Naive thymus-derived CD4-positive, alpha-beta T cell (primary cell): ENCODE data around the gene SCCPDH. TPM values are rescaled to one million over a fixed set of nuclear protein-coding genes. Genes with fewer than 3 reads are reported as not detected.
"Not testable (repeated sequence)": the region's sequence is repeated elsewhere in the genome, so short reads cannot be mapped to it uniquely, and the experiment has no call there.

Source experiments
- ATAC-seq: fragments of 150-1000 bp; cut with Tn5 transposase; 2 replicates; pipeline ENCODE4 v1.10.0; 2021; ENCODE audit warnings: mild to moderate bottlenecking, moderate library complexity
- CTCF ChIA-PET: fragments of 350-600 bp; sonication (Branson Sonifier 250); formaldehyde crosslinking; loops from one replicate; lab custom pipeline; 2021; ENCODE audit warnings: antibody characterized with exemption; lab: Charles Lee
- POLR2A ChIA-PET: fragments of 350-600 bp; sonication (Branson Sonifier 250); formaldehyde crosslinking; loops from one replicate; lab custom pipeline; 2021; ENCODE audit warnings: antibody characterized with exemption, inconsistent platforms; lab: Charles Lee
- DNase-seq, 9 donors: peaks; one replicate each; pipeline versions ENCODE4 v3.0.0 to v3.0.0-alpha.2; 2020 to 2022; ENCODE audit warnings: mixed read lengths in 1 of 9
- H3K27ac ChIP-seq: one replicate; pipeline ENCODE4 v1.7.0; 2013; ENCODE audit warnings: mild to moderate bottlenecking, low read depth, low read length, moderate library complexity
- H3K27me3 ChIP-seq, 2 donors: one replicate each; pipeline ENCODE4 v1.7.0; 2013; ENCODE audit warnings: low read length in 2 of 2, mild to moderate bottlenecking in 2 of 2, moderate library complexity in 2 of 2; ENCODE audit not compliant: control insufficient read depth in 2 of 2, insufficient read depth in 2 of 2
- H3K36me3 ChIP-seq, 3 experiments: 1 replicate in 2 of 3; 2 replicates in 1 of 3; pipeline ENCODE4 v1.7.0; 2013; ENCODE audit warnings: low read length in 3 of 3, mild to moderate bottlenecking in 3 of 3, moderate library complexity in 1 of 3; ENCODE audit not compliant: insufficient read depth in 3 of 3, control insufficient read depth in 2 of 3
- H3K4me1 ChIP-seq, 2 donors: one replicate each; pipeline ENCODE4 v1.7.0; 2013; ENCODE audit warnings: low read length in 2 of 2, mild to moderate bottlenecking in 2 of 2, moderate library complexity in 1 of 2; ENCODE audit not compliant: control insufficient read depth in 2 of 2, insufficient read depth in 2 of 2
- H3K4me3 ChIP-seq: 2 replicates; pipeline ENCODE4 v1.7.0; 2013; ENCODE audit warnings: mild to moderate bottlenecking, low read length
- H3K9me3 ChIP-seq, 3 experiments: 1 replicate in 2 of 3; 2 replicates in 1 of 3; pipeline ENCODE4 v1.7.0; 2013; ENCODE audit warnings: low read length in 3 of 3; ENCODE audit not compliant: control insufficient read depth in 2 of 3
- H3K27ac Mint-ChIP-seq, 9 donors: one replicate each; pipeline ENCODE4 v1.8.0; 2020 to 2022; ENCODE audit warnings: mixed read lengths in 9 of 9, mild to moderate bottlenecking in 8 of 9, moderate library complexity in 5 of 9, inconsistent platforms in 2 of 9
- H3K27me3 Mint-ChIP-seq, 5 donors: one replicate each; pipeline ENCODE4 v1.8.0; 2021 to 2022; ENCODE audit warnings: mixed read lengths in 5 of 5, mild to moderate bottlenecking in 1 of 5
- H3K36me3 Mint-ChIP-seq, 5 donors: one replicate each; pipeline ENCODE4 v1.8.0; 2020 to 2022; ENCODE audit warnings: mixed read lengths in 5 of 5, mild to moderate bottlenecking in 3 of 5, inconsistent platforms in 1 of 5
- H3K4me1 Mint-ChIP-seq, 7 donors: one replicate each; pipeline ENCODE4 v1.8.0; 2020 to 2022; ENCODE audit warnings: mixed read lengths in 7 of 7, mild to moderate bottlenecking in 3 of 7, inconsistent platforms in 1 of 7
- H3K4me3 Mint-ChIP-seq, 10 donors: one replicate each; pipeline ENCODE4 v1.8.0; 2020 to 2022; ENCODE audit warnings: mild to moderate bottlenecking in 10 of 10, mixed read lengths in 10 of 10, moderate library complexity in 6 of 10, inconsistent platforms in 2 of 10
- H3K9me3 Mint-ChIP-seq, 11 donors: one replicate each; pipeline ENCODE4 v1.8.0; 2020 to 2022; ENCODE audit warnings: mixed read lengths in 11 of 11, mild to moderate bottlenecking in 4 of 11, inconsistent platforms in 1 of 11, moderate library complexity in 1 of 11
- intact Hi-C, 2 donors: fragments of 100-400 bp; cut with micrococcal nuclease; formaldehyde crosslinking; loops; one replicate each; pipeline ENCODE4 v1.15.1; 2023
- polyA plus RNA-seq, 2 donors: library from polyadenylated mRNA; unstranded; fragments of 300-500 nt; fragmentation: Illumina TruSeq; gene quantifications; one replicate each; pipeline ENCODE4 v1.2.3, GENCODE V29; 2021
- total RNA-seq, 6 experiments: library from RNA in 5 of 6; stranded (reverse) in 5 of 6; gene quantifications; 1 replicate in 5 of 6; 2 replicates in 1 of 6; pipeline ENCODE4 v1.2.3 and lab custom pipeline; 2021 to 2026

The SCCPDH gene
- total and polyA plus RNA-seq, 7 experiments from 2014 or later = 3.5 to 14.5 (median 5.3) TPM

DNA sequence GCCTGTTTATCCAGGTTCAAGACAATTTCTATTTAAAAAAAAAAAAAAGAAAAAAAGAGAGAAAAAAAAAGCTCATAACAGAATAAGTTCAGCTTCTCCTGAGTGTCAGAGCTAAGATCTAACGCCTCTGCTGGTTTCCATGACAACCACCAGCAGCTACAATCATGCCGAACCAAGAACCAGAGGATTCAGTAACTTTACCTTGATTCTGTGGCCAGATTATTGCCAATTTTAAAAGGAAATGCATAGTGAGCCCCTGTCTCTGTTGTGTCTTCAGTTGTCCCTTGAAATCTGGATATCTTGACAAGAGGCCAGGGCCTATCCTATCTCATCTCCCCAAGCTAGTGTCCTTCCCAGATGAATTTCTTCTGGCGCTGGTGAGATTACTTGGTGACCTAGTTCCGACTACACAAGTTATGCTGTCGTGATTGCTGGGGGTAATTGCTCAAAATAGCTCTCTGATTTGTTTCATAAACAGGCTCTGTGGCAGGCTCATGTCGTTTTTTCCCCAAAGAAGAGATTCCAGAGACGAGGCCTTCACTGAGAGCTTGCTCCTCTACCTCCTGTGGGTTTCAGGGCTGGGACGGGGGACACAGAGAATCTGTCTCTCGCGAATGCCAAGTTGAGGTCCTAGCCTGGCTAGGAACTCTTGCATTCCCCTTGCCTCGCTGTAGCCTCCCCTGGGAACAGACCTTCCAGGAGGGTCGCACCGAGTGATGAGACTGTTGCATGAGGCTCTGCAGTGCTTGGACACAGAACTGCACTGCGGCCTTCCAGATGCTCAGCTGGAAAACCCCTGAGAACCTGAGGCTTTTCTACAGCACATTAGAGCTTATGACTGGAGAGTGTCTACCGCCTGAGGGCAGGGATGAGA is 32.4 kb upstream of the SCCPDH start:
- DNase-seq (no peak), ATAC-seq (no peak)
- H3K36me3 Mint-ChIP-seq = peaks cover 0 to 5% (median 0%) of the 10 kb centered on the region in 5 donors
- H3K4me3 Mint-ChIP-seq = no peak overlapping the region
- peak overlapping the region in 4 of 9 donors; percentile 9 to 69 (median 33) for H3K27ac Mint-ChIP-seq
- H3K9me3 Mint-ChIP-seq = peaks cover 0 to 28% (median 7%) of the 10 kb centered on the region in 11 donors
- no peaks in the 10 kb centered on the region for H3K27me3 Mint-ChIP-seq
- no peaks in the 10 kb centered on the region for H3K27me3 ChIP-seq
- ChIA-PET CTCF (interaction anchor here (0.5 kb wide), 1 partner anchor 200 kb away, joined by 4 read pairs; no protein-coding TSS in a partner anchor), POLR2A (no interaction called here)
- no peak overlapping the region for H3K4me3 ChIP-seq
- no peak overlapping the region for H3K27ac ChIP-seq
- no peaks in the 10 kb centered on the region for H3K36me3 ChIP-seq
- H3K4me1 Mint-ChIP-seq = peaks cover 0 to 5% (median 0%) of the 10 kb centered on the region in 7 donors
- H3K4me1 ChIP-seq = no peaks in the 10 kb centered on the region
- intact Hi-C loops = no loop called here
- no peaks in the 10 kb centered on the region for H3K9me3 ChIP-seq

DNA sequence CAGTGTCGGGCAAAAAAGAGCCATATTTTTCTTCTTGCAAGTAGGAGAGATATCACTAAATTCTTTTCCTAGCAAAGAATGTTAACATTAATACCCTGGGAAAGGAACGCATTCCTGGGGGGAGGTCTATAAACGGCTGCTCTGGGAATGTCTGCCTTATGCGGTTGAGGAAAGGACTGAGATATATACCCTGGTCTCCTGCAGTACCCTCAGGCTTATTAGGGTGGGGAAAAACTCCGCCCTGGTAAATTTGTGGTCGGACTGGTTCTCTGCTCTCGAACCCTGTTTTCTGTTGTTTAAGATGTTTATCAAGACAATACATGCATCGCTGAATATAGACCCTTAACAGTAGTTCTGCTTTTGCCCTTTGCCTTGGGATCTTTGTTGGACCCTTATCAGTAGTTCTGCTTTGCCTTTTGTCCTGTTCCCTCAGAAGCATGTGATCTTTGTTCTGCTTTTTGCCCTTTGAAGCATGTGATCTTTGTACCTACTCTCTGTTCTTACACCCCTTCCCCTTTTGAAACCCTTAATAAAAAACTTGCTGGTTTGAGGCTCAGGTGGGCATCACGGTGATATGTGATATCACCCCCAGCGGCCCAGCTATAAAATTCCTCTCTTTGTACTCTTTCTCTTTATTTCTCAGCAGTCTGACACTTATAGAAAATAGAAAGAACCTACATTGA is 29.9 kb upstream of the SCCPDH start:
- H3K36me3 ChIP-seq, H3K36me3 Mint-ChIP-seq, ATAC-seq, intact Hi-C loops, H3K4me1 Mint-ChIP-seq, H3K27me3 Mint-ChIP-seq, H3K4me3 ChIP-seq, H3K4me1 ChIP-seq, DNase-seq, POLR2A ChIA-PET, H3K9me3 ChIP-seq, H3K27me3 ChIP-seq, H3K27ac ChIP-seq: not testable (repeated sequence)
- H3K9me3 Mint-ChIP-seq = peaks cover 0 to 28% (median 7%) of the 10 kb centered on the region in 11 donors
- peak overlapping the region in 3 of 9 donors; percentile 48 to 91 (median 58) for H3K27ac Mint-ChIP-seq
- peak overlapping the region in 1 of 10 donors; percentile 45 for H3K4me3 Mint-ChIP-seq
- CTCF ChIA-PET = interaction anchor here (1.0 kb wide), 1 partner anchor 196 kb away, joined by 3 read pairs; no protein-coding TSS in a partner anchor

GRCh38 chr1:246695136-246695535 is 29.1 kb upstream of the SCCPDH start:
- Mint-ChIP-seq H3K27ac (no peak overlapping the region), H3K4me3 (no peak overlapping the region), H3K36me3 (peaks cover 0 to 5% (median 0%) of the 10 kb centered on the region in 5 donors), H3K9me3 (peaks cover 0 to 28% (median 7%) of the 10 kb centered on the region in 11 donors), H3K27me3 (no peaks in the 10 kb centered on the region), H3K4me1 (peaks cover 0 to 8% (median 7%) of the 10 kb centered on the region in 7 donors)
- intact Hi-C loops = loop anchor here in 1 of 2 donors (5.0 kb wide), 1 partner anchor 1543 kb away; the partner anchor contains the start of gene KIF26B
- no peaks in the 10 kb centered on the region for H3K36me3 ChIP-seq
- no peaks in the 10 kb centered on the region for H3K9me3 ChIP-seq
- no peak overlapping the region for H3K27ac ChIP-seq
- CTCF ChIA-PET = no interaction called here
- no peak for DNase-seq
- H3K4me1 ChIP-seq = no peaks in the 10 kb centered on the region
- H3K4me3 ChIP-seq = no peak overlapping the region
- ATAC-seq = no peak
- POLR2A ChIA-PET = no interaction called here
- no peaks in the 10 kb centered on the region for H3K27me3 ChIP-seq

DNA sequence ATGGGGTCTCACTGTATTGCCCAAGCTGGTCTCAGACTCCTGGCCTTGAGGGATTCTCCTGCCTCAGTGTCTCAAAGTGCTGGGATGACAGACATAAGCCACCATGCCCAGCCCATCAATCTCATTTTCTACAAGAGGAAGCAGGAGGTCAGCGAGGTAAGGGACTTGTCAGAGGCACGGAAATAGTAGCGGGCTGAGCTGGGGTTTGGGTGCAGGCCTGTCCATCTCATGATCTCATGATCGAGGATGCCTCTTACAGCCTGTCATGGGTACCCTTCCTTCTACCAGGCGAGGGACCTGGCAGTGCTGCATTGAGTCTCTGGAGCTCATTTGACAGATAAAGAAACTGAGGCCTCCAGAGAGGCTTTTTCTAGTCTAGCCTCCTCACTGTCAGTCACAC is 28.5 kb upstream of the SCCPDH start:
- H3K36me3 ChIP-seq = no peaks in the 10 kb centered on the region
- Mint-ChIP-seq H3K4me1 (peaks cover 0 to 8% (median 7%) of the 10 kb centered on the region in 7 donors), H3K4me3 (no peak overlapping the region), H3K27ac (no peak overlapping the region), H3K36me3 (peaks cover 0 to 5% (median 0%) of the 10 kb centered on the region in 5 donors), H3K27me3 (no peaks in the 10 kb centered on the region), H3K9me3 (peaks cover 0 to 28% (median 7%) of the 10 kb centered on the region in 11 donors)
- ChIA-PET POLR2A (no interaction called here), CTCF (interaction anchor here (0.9 kb wide), 1 partner anchor 197 kb away, joined by 5 read pairs; no protein-coding TSS in a partner anchor)
- no peak overlapping the region for H3K27ac ChIP-seq
- ATAC-seq (no peak), DNase-seq (no peak)
- H3K9me3 ChIP-seq = no peaks in the 10 kb centered on the region
- H3K4me1 ChIP-seq = no peaks in the 10 kb centered on the region
- H3K27me3 ChIP-seq = no peaks in the 10 kb centered on the region
- H3K4me3 ChIP-seq = no peak overlapping the region
- intact Hi-C loops = loop anchor here in 1 of 2 donors (5.0 kb wide), 1 partner anchor 1543 kb away; the partner anchor contains the start of gene KIF26B

- Mint-ChIP-seq H3K36me3 (no peaks in the 10 kb centered on the region), H3K4me3 (peak overlapping the region in 9 of 10 donors; percentile 30 to 76 (median 71)), H3K4me1 (peaks cover 0 to 8% (median 7%) of the 10 kb centered on the region in 7 donors), H3K27ac (peak overlapping the region in 3 of 9 donors; percentile 13 to 39 (median 14)), H3K27me3 (peaks cover 0 to 4% (median 0%) of the 10 kb centered on the region in 5 donors), H3K9me3 (peaks cover 0 to 13% (median 2%) of the 10 kb centered on the region in 11 donors)
- no peaks in the 10 kb centered on the region for H3K9me3 ChIP-seq
- no peaks in the 10 kb centered on the region for H3K36me3 ChIP-seq
- CTCF ChIA-PET = no interaction called here
- DNase-seq (no peak), ATAC-seq (no peak)
- H3K4me1 ChIP-seq = no peaks in the 10 kb centered on the region
- POLR2A ChIA-PET = no interaction called here
- no peaks in the 10 kb centered on the region for H3K27me3 ChIP-seq
- no peak overlapping the region for H3K27ac ChIP-seq
- H3K4me3 ChIP-seq = peak overlapping the region; percentile 26
- intact Hi-C loops = loop anchor here (1.0 to 5.0 kb wide), 9 partner anchors 9 to 1546 kb away; partner anchors contain the start of genes CNST (in 2 of the 2), SCCPDH (in 2 of the 2), TFB2M (in 2 of the 2) and KIF26B (in 1 of the 2)
These were observed 25.6 kb upstream of the SCCPDH start for GRCh38 chr1:246698466-246699094.
